COR-L47 (cell line): ENCODE data around the gene CIDEB.

Source experiments
- DNase-seq: peaks from one replicate; lab custom pipeline; 2025; lab: John Stamatoyannopoulos, UW

CIDEB gene

GRCh38 chr14:24269910-24270536 is 37.8 kb downstream of the CIDEB start:
- no peak for DNase-seq

- no peak for DNase-seq
These were observed 38.4 kb downstream of the CIDEB start for GRCh38 chr14:24269368-24269767.

- no peak for DNase-seq
These were observed 39.6 kb downstream of the CIDEB start for GRCh38 chr14:24268225-24268624.

GRCh38 chr14:24267516-24267915 is 40.3 kb downstream of the CIDEB start:
- no peak for DNase-seq

GRCh38 chr14:24266344-24267244 is 41.2 kb downstream of the CIDEB start:
- no peak for DNase-seq

GRCh38 chr14:24264298-24264697 is 43.5 kb downstream of the CIDEB start:
- DNase-seq = no peak

GRCh38 chr14:24263848-24264247 is 43.9 kb downstream of the CIDEB start:
- DNase-seq = no peak

- DNase-seq = no peak
These were observed 44.7 kb downstream of the CIDEB start, which contains the start of gene TGM1 for GRCh38 chr14:24262821-24263733. Gene TGM1 (minus strand): TSS chr14:24263177. CDS start chr14:24262352, 825 bp downstream.

- no peak for DNase-seq
These were observed 45.8 kb downstream of the CIDEB start for GRCh38 chr14:24261969-24262327.

- DNase-seq = no peak
These were observed 46.4 kb downstream of the CIDEB start for GRCh38 chr14:24261256-24261968.

- no peak for DNase-seq
These were observed 47.0 kb downstream of the CIDEB start for GRCh38 chr14:24260780-24261157.

- DNase-seq = no peak
These were observed 47.6 kb downstream of the CIDEB start for GRCh38 chr14:24260026-24260779.

GRCh38 chr14:24259282-24260025 is 48.3 kb downstream of the CIDEB start:
- no peak for DNase-seq

GRCh38 chr14:24258548-24259265 is 49.1 kb downstream of the CIDEB start:
- no peak for DNase-seq

- no peak for DNase-seq
These were observed 49.7 kb downstream of the CIDEB start for GRCh38 chr14:24258119-24258518.

GRCh38 chr14:24256960-24257359 is 50.8 kb downstream of the CIDEB start:
- DNase-seq = no peak

- no peak for DNase-seq
These were observed 51.7 kb downstream of the CIDEB start for GRCh38 chr14:24255931-24256711.

- DNase-seq = no peak
These were observed 52.3 kb downstream of the CIDEB start for GRCh38 chr14:24255438-24255837.
